ENCODE measurements around the gene CASTOR1.
A peak's percentile ranks its signal among the peaks of the same experiment; 100 is the strongest.

The CASTOR1 gene

DNA sequence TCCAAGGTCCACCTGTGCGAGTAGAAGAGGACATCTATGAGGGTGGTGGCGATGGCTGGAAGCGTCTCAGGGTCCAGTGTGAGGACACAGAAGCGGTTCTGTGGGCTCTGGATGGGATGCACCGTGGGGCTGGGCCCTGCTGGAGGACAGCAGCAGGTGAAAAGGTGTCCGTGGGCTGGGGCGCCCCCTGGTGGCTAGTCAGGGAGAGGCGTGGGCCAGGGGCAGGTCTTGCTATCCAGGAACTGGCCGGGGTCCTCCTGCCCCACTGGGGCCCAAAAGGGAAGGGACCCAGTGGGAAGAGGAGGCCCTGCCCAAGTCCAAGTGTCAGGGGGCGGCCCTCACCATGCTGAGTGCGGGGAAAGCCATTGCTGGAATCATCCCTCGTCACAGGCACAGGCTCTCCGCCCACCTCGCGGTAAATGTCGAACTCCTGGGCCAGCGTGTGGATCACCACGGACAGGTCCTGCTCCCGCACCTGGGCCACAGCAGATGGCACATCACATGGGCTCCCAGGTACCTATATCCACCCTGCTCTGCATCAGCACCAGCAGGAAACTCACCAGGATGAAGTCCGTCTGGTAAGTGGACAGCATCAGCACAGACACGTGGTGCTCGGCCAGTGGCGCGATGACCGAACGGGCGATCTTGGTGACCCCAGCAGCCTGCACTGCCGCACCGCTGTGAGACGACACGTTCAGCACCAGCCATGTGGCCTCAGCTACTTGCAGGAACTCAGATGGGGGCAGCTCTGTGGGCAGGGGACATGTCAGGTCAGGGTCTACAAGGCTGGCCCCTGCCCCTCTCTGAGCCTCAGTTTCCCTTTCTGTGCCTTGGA is 2.3 kb downstream of the CASTOR1 start:
- Mint-ChIP-seq H3K4me3 (no peak overlapping the region), H3K9me3 (no peaks in the 10 kb centered on the region), H3K36me3 (ENCODE audit: low read depth) (no peaks in the 10 kb centered on the region), H3K27ac (no peak overlapping the region), H3K27me3 (ENCODE audit: low read depth, poor library complexity) (no peaks in the 10 kb centered on the region), H3K4me1 (peaks cover 26% of the 10 kb centered on the region)
- TF ChIP-seq, protein P1, sequence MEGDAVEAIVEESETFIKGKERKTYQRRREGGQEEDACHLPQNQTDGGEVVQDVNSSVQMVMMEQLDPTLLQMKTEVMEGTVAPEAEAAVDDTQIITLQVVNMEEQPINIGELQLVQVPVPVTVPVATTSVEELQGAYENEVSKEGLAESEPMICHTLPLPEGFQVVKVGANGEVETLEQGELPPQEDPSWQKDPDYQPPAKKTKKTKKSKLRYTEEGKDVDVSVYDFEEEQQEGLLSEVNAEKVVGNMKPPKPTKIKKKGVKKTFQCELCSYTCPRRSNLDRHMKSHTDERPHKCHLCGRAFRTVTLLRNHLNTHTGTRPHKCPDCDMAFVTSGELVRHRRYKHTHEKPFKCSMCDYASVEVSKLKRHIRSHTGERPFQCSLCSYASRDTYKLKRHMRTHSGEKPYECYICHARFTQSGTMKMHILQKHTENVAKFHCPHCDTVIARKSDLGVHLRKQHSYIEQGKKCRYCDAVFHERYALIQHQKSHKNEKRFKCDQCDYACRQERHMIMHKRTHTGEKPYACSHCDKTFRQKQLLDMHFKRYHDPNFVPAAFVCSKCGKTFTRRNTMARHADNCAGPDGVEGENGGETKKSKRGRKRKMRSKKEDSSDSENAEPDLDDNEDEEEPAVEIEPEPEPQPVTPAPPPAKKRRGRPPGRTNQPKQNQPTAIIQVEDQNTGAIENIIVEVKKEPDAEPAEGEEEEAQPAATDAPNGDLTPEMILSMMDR (IDR thresholded peaks at IDR 0.05), result peak; percentile 97
- DNase-seq, result peak; percentile 85

DNA sequence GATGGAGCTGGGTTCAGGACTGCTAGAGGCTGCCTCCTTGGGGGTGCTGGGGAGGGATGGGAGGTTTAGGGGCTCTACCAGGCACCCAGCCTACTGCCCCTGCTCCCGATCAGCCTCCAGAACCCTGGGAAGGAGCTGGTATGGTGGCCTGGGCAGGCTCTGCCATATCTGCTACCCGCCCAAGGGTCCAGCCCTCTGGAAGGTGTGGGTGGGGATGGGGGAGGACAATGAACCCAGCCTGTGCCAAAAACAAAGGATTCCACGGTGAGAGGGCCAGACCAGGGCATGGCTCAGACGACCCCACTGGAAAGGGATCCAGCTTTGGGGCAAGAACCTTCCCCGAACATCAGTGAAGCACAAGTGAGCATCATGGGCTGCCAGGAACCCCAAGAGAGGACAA is 3.0 kb downstream of the CASTOR1 start:
- no peaks in the 10 kb centered on the region for H3K36me3 Mint-ChIP-seq (ENCODE audit: low read depth)
- H3K4me1 Mint-ChIP-seq, result peaks cover 26% of the 10 kb centered on the region
- H3K4me3 Mint-ChIP-seq, result no peak overlapping the region

DNA sequence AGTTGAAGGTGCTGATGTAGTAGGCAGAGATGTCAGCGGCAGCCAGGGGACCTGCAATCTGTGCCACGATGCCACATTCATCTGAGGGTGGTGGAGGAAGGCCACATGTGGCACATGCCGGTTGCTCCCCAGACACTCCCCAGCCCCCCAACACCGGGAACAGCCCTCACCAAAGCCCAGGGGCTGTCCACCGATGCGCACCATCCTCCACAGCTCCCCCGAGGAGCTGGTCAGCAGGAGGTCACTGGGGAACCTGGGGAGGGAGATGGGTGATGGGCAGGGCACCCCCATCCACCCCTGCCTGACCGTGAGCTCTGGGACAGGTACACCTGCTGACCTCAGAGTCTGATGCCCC is 3.5 kb downstream of the CASTOR1 start:
- H3K27ac Mint-ChIP-seq, result no peak overlapping the region
- peaks cover 26% of the 10 kb centered on the region for H3K4me1 Mint-ChIP-seq
- H3K27me3 Mint-ChIP-seq (ENCODE audit: low read depth, poor library complexity), result no peaks in the 10 kb centered on the region
- no peaks in the 10 kb centered on the region for H3K9me3 Mint-ChIP-seq
- TF ChIP-seq, protein P1 (IDR thresholded peaks at IDR 0.05), result no peak
- H3K36me3 Mint-ChIP-seq (ENCODE audit: low read depth), result no peaks in the 10 kb centered on the region
- no peak for DNase-seq
- H3K4me3 Mint-ChIP-seq, result no peak overlapping the region

More for the DNA sequence above, 3.0 kb downstream of the CASTOR1 start:
- DNase-seq, result no peak
- TF ChIP-seq, protein P1 (IDR thresholded peaks at IDR 0.05), result no peak
- no peak overlapping the region for H3K27ac Mint-ChIP-seq
- no peaks in the 10 kb centered on the region for H3K27me3 Mint-ChIP-seq (ENCODE audit: low read depth, poor library complexity)
- H3K9me3 Mint-ChIP-seq, result no peaks in the 10 kb centered on the region

DNA sequence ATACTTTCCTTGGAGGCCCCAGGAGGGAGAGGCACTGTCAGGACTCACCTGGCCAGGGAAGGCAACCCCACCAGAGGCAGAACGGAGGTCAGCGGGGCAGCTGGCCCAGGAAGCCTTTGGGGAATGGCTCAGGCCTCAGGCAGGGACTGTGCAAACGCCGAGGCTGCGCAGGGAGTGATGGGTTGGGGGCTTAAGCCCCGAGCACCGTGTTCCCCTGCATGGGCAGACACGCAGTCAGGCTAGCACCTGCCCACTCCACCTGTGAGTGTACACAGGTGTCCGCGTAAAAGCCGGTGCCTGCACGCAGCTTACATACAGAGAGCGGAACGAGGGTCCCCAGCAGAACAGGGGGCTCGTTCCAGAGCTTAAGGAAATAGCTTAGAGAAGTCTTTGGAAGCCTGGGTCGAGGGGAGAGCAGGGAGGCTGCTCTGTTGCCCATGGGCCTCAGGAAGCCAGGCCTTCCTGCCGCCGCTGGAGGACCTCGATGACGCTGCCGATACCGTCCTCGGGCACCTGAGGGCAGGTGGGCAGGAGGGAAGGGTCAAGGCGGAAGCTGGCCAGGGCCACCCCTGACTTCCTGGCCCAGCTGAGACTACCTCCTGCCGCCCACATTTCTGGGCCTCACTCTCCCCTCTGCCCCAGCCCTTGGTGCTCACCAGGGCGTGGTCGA is 4.0 kb downstream of the CASTOR1 start:
- Mint-ChIP-seq H3K27ac (no peak overlapping the region), H3K4me3 (no peak overlapping the region), H3K27me3 (ENCODE audit: low read depth, poor library complexity) (no peaks in the 10 kb centered on the region), H3K9me3 (no peaks in the 10 kb centered on the region), H3K4me1 (peaks cover 21% of the 10 kb centered on the region), H3K36me3 (ENCODE audit: low read depth) (no peaks in the 10 kb centered on the region)
- TF ChIP-seq, protein P1 (IDR thresholded peaks at IDR 0.05), result no peak
- no peak for DNase-seq

DNA sequence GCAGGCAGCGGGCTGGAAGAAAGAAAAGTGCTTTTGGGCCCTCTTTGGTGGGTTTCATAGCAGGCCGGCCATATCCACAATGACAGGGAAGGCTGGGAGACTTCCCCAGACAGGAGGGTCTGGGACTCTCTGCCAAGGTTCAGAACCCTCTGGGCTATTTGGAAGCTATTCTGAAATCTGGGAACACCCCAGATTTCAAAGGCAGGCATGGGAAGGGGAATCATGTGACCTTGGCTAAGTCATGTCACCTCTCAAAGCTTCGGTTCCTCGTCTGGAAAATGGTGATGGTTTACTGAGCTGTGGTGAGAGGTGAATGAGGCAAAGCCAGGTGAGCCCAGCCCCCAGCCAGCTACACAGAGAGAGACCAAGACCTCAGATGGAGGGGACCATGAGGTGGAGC is 4.6 kb downstream of the CASTOR1 start:
- TF ChIP-seq, protein P1 (IDR thresholded peaks at IDR 0.05), result no peak
- Mint-ChIP-seq H3K27ac (no peak overlapping the region), H3K4me3 (no peak overlapping the region), H3K4me1 (peaks cover 15% of the 10 kb centered on the region), H3K27me3 (ENCODE audit: low read depth, poor library complexity) (no peaks in the 10 kb centered on the region), H3K9me3 (no peaks in the 10 kb centered on the region), H3K36me3 (ENCODE audit: low read depth) (no peaks in the 10 kb centered on the region)
- DNase-seq, result no peak

Data from nephron progenitor cell (in vitro differentiated cells).